IMR-90 (cell line): Measurements from ENCODE around the gene INPP5E. TPM values are rescaled to one million over a fixed set of nuclear protein-coding genes. Genes with fewer than 3 reads are reported as not detected.

ENCODE experiments used
- ATAC-seq: fragments of 200-7000 bp; cut with Tn5 transposase; 2 replicates; pipeline ENCODE4 v1.9.1; 2020; ENCODE audit warnings: low read depth, mild to moderate bottlenecking, moderate library complexity
- BruUV-seq: library from RNA; stranded (reverse); fragments of 400-500 nt; replicated peaks from 2 replicates; lab custom pipeline; 2021; lab: Mats Ljungman, UMichigan
- CTCF ChIA-PET: fragments of 300-600 bp; formaldehyde crosslinking; extraction: SDS; loops from one replicate; lab custom pipeline; 2021; ENCODE audit warnings: antibody characterized with exemption; lab: Yijun Ruan, JAX
- POLR2A ChIA-PET: fragments of 300-600 bp; sonication (Branson Sonifier 250); formaldehyde crosslinking; loops from one replicate; lab custom pipeline; 2022; ENCODE audit warnings: antibody characterized with exemption; ENCODE audit not compliant: unreplicated experiment; lab: Charles Lee
- DNase-seq: peaks from one replicate; pipeline ENCODE4 v3.0.0; 2013
- H2AFZ ChIP-seq: replicated peaks from 2 replicates; pipeline ENCODE3; 2013; ENCODE audit warnings: low read length, mild to moderate bottlenecking; ENCODE audit not compliant: poor library complexity
- H2AK5ac ChIP-seq: 2 replicates; pipeline ENCODE4 v1.6.1; 2013; ENCODE audit warnings: low read depth, low read length, inconsistent platforms
- H2AK9ac ChIP-seq: replicated peaks from 2 replicates; pipeline ENCODE3; 2013; ENCODE audit warnings: mild to moderate bottlenecking, low read depth, low read length, moderate library complexity; ENCODE audit not compliant: poor library complexity
- H2BK120ac ChIP-seq: 2 replicates; pipeline ENCODE4 v1.6.1; 2013; ENCODE audit warnings: low read depth, low read length, inconsistent platforms
- H2BK15ac ChIP-seq: 3 replicates; pipeline ENCODE4 v1.6.1; 2013; ENCODE audit warnings: low read depth, low read length, inconsistent platforms
- H2BK20ac ChIP-seq: 2 replicates; pipeline ENCODE4 v1.6.1; 2013; ENCODE audit warnings: low read depth, mild to moderate bottlenecking, inconsistent platforms, low read length, moderate library complexity
- H2BK5ac ChIP-seq: 2 replicates; pipeline ENCODE4 v1.6.1; 2013; ENCODE audit warnings: mild to moderate bottlenecking, low read depth, low read length, inconsistent platforms; ENCODE audit not compliant: poor library complexity, severe bottlenecking
- H3K14ac ChIP-seq: replicated peaks from 2 replicates; pipeline ENCODE4 v1.6.1; 2013; ENCODE audit warnings: low read depth, low read length, inconsistent platforms
- H3K18ac ChIP-seq: 2 replicates; pipeline ENCODE4 v1.6.1; 2013; ENCODE audit warnings: low read depth, low read length, control low read depth
- H3K23ac ChIP-seq: 2 replicates; pipeline ENCODE4 v1.6.1; 2013; ENCODE audit warnings: low read depth, low read length, inconsistent platforms
- H3K27ac ChIP-seq: 2 replicates; pipeline ENCODE4 v1.5.1; 2013; ENCODE audit warnings: mild to moderate bottlenecking, control low read depth, low read length; ENCODE audit not compliant: insufficient read depth
- H3K27me3 ChIP-seq: 2 replicates; pipeline ENCODE4 v1.6.1; 2013; ENCODE audit warnings: low read length; ENCODE audit not compliant: control insufficient read depth, insufficient read depth
- H3K36me3 ChIP-seq: 2 replicates; pipeline ENCODE4 v1.6.1; 2013; ENCODE audit warnings: low read length, mixed read lengths; ENCODE audit not compliant: control insufficient read depth, insufficient read depth
- H3K4ac ChIP-seq: 2 replicates; pipeline ENCODE4 v1.6.1; 2013; ENCODE audit warnings: low read depth, low read length, inconsistent platforms
- H3K4me1 ChIP-seq: 2 replicates; pipeline ENCODE4 v1.6.1; 2013; ENCODE audit warnings: low read length, mixed read lengths; ENCODE audit not compliant: control insufficient read depth, insufficient read depth
- H3K4me2 ChIP-seq: 2 replicates; pipeline ENCODE4 v1.6.1; 2013; ENCODE audit warnings: low read depth, mild to moderate bottlenecking, control low read depth, low read length, moderate library complexity
- H3K4me3 ChIP-seq: 2 replicates; pipeline ENCODE4 v1.5.1; 2013; ENCODE audit warnings: low read depth, mild to moderate bottlenecking, control low read depth, low read length, moderate library complexity; ENCODE audit not compliant: insufficient read depth
- H3K56ac ChIP-seq: 2 replicates; pipeline ENCODE4 v1.6.1; 2013; ENCODE audit warnings: low read length, inconsistent platforms; ENCODE audit not compliant: insufficient read depth; ENCODE audit errors: extremely low read depth
- H3K79me1 ChIP-seq, 2 experiments: 2 replicates each; pipeline ENCODE4 v1.6.1; 2013; ENCODE audit warnings: low read length in 2 of 2, inconsistent platforms in 1 of 2, low read depth in 1 of 2
- H3K9ac ChIP-seq: 2 replicates; pipeline ENCODE4 v1.6.1; 2013; ENCODE audit warnings: low read depth, low read length, control low read depth
- H3K9me1 ChIP-seq: 2 replicates; pipeline ENCODE4 v1.6.1; 2013; ENCODE audit warnings: low read length, inconsistent platforms; ENCODE audit not compliant: insufficient read depth
- H3K9me3 ChIP-seq: 2 replicates; pipeline ENCODE4 v1.6.1; 2013; ENCODE audit warnings: low read length; ENCODE audit not compliant: control insufficient read depth, insufficient read depth
- H4K20me1 ChIP-seq: 2 replicates; pipeline ENCODE4 v1.6.1; 2013; ENCODE audit warnings: low read length, inconsistent platforms; ENCODE audit not compliant: insufficient read depth
- H4K5ac ChIP-seq: 2 replicates; pipeline ENCODE4 v1.6.1; 2013; ENCODE audit warnings: mild to moderate bottlenecking, low read depth, low read length, control low read depth
- H4K8ac ChIP-seq, 2 experiments: 2 replicates each; pipeline ENCODE4 v1.6.1; 2013; ENCODE audit warnings: low read depth in 2 of 2, low read length in 2 of 2, control low read depth in 1 of 2, inconsistent platforms in 1 of 2
- H4K91ac ChIP-seq: 2 replicates; pipeline ENCODE4 v1.6.1; 2013; ENCODE audit warnings: low read depth, low read length, inconsistent platforms; ENCODE audit not compliant: insufficient read depth
- BHLHE40 ChIP-seq: fragments of 150-350 bp; IDR thresholded peaks from 2 replicates; pipeline ENCODE4 v1.6.1; 2016; ENCODE audit warnings: mild to moderate bottlenecking, low read depth, low read length
- CEBPB ChIP-seq: IDR thresholded peaks from 2 replicates; pipeline ENCODE4 v1.6.1; 2012; ENCODE audit warnings: low read depth, low read length, improper control_type of control experiment
- CHD1 ChIP-seq: IDR thresholded peaks from 2 replicates; pipeline ENCODE4 v1.6.1; 2012; ENCODE audit warnings: low read depth, low read length, improper control_type of control experiment
- FOS ChIP-seq: fragments of 150-350 bp; IDR thresholded peaks from 2 replicates; pipeline ENCODE4 v1.6.1; 2016; ENCODE audit warnings: low read depth, low read length
- MXI1 ChIP-seq: IDR thresholded peaks from 2 replicates; pipeline ENCODE4 v1.6.1; 2012; ENCODE audit warnings: low read depth, mild to moderate bottlenecking, low read length, moderate library complexity, borderline replicate concordance
- POLR2A ChIP-seq: IDR thresholded peaks from 2 replicates; pipeline ENCODE4 v1.6.1; 2012; ENCODE audit warnings: mild to moderate bottlenecking, low read depth, low read length
- RAD21 ChIP-seq: IDR thresholded peaks from 2 replicates; pipeline ENCODE4 v1.6.1; 2012; ENCODE audit warnings: low read length, improper control_type of control experiment
- SMC3 ChIP-seq: fragments of 150-350 bp; IDR thresholded peaks from 2 replicates; pipeline ENCODE4 v1.6.1; 2016; ENCODE audit warnings: low read depth, mild to moderate bottlenecking, antibody characterized with exemption, low read length, moderate library complexity
- USF2 ChIP-seq: fragments of 150-350 bp; IDR thresholded peaks from 2 replicates; pipeline ENCODE4 v1.6.1; 2017; ENCODE audit warnings: mild to moderate bottlenecking, antibody characterized with exemption, low read length, low read depth
- WGBS, 2 experiments: methylation state at CpG; one replicate each; pipeline versions ENCODE4 v1.1.5 to v1.1.7; 2013; ENCODE audit warnings: missing lambda C conversion rate in 2 of 2; ENCODE audit not compliant: insufficient read length in 1 of 2; ENCODE audit errors: extremely low coverage in 2 of 2; 5-methylcytosine and 5-hydroxymethylcytosine counted together
- dilution Hi-C: fragments of 300-500 bp; cut with HindIII; formaldehyde crosslinking; loops from one replicate; pipeline ENCODE4 v1.14.3; 2018; ENCODE audit warnings: low sequenced_read_pairs; ENCODE audit not compliant: unreplicated experiment
- in situ Hi-C: fragments of 300-500 bp; cut with MboI; formaldehyde crosslinking; loops from 3 replicates; pipeline ENCODE4 v1.14.3; 2019; ENCODE audit warnings: low sequenced_read_pairs, inconsistent platforms, mixed read lengths
- intact Hi-C: fragments of 100-400 bp; cut with micrococcal nuclease; formaldehyde crosslinking; loops from 2 replicates; pipeline ENCODE4 v1.10.0; 2022
- polyA plus RNA-seq, 3 experiments: library from polyadenylated mRNA; depleted of rRNA; stranded (reverse); fragments of >200 nt; gene quantifications; 2 replicates each; pipeline ENCODE4 v1.2.3, GENCODE V29; 2012; ENCODE audit warnings: low replicate concordance in 1 of 3
- total RNA-seq: library from RNA; depleted of rRNA; stranded (reverse); fragments of >200 nt; gene quantifications from 2 replicates; pipeline ENCODE4 v1.2.3, GENCODE V29; 2012
- TF ChIP-seq, protein P1 (sequence below): fragments of 150-350 bp; IDR thresholded peaks from 2 replicates; pipeline ENCODE4 v1.6.1; 2016; ENCODE audit warnings: low read depth, mild to moderate bottlenecking, low read length, moderate library complexity, borderline replicate concordance
- TF ChIP-seq, protein P2 (sequence below): conservative IDR thresholded peaks from 2 replicates; pipeline ENCODE4 v1.5.1; 2012; ENCODE audit warnings: mild to moderate bottlenecking, low read depth, low read length, improper control_type of control experiment

The INPP5E gene
- total and polyA plus RNA-seq, 2 of the 4 experiments (the other 2 are of a cell fraction) = 1.6 to 9.4 TPM

GRCh38 chr9:136396219-136396515 lies 43.5 kb downstream of the INPP5E start:
- no peak overlapping the region for H3K27ac ChIP-seq
- dilution Hi-C loops = no loop called here
- peaks cover 9% of the 10 kb centered on the region for H3K4me1 ChIP-seq
- H2BK15ac ChIP-seq = no peak overlapping the region
- H3K36me3 ChIP-seq = peaks cover 59% of the 10 kb centered on the region
- in situ Hi-C loops = no loop called here
- CTCF ChIA-PET = no interaction called here
- H3K18ac ChIP-seq = no peak overlapping the region
- H4K5ac ChIP-seq = no peak overlapping the region
- no peak overlapping the region for H4K8ac ChIP-seq
- no peaks in the 10 kb centered on the region for H3K9me1 ChIP-seq
- no peak overlapping the region for H3K9ac ChIP-seq
- no peak overlapping the region for H3K14ac ChIP-seq
- DNase-seq (no peak), ATAC-seq (no peak)
- no peak overlapping the region for H3K23ac ChIP-seq
- no peaks in the 10 kb centered on the region for H3K9me3 ChIP-seq
- intact Hi-C loops = no loop called here
- H2BK20ac ChIP-seq = no peak overlapping the region
- BruUV-seq = no TSS peak
- WGBS, 2 experiments = 100% methylated on average over 1 of the region's 4 CpGs; no CpG with 5 or more reads in 1 of the 2 experiments
- peaks cover 20 to 37% of the 10 kb centered on the region in 2 experiments for H3K79me1 ChIP-seq
- H2BK120ac ChIP-seq = no peak overlapping the region
- no peak overlapping the region for H3K4me2 ChIP-seq
- no peak overlapping the region for H4K91ac ChIP-seq
- H3K56ac ChIP-seq = no peak overlapping the region
- no peak overlapping the region for H2AK9ac ChIP-seq
- H3K4ac ChIP-seq = no peak overlapping the region
- TF ChIP-seq CEBPB = no peak
- TF ChIP-seq USF2 = no peak
- no peak for TF ChIP-seq FOS
- no peak for TF ChIP-seq SMC3
- TF ChIP-seq CHD1 = no peak
- no peak for TF ChIP-seq POLR2A
- TF ChIP-seq, protein P1, sequence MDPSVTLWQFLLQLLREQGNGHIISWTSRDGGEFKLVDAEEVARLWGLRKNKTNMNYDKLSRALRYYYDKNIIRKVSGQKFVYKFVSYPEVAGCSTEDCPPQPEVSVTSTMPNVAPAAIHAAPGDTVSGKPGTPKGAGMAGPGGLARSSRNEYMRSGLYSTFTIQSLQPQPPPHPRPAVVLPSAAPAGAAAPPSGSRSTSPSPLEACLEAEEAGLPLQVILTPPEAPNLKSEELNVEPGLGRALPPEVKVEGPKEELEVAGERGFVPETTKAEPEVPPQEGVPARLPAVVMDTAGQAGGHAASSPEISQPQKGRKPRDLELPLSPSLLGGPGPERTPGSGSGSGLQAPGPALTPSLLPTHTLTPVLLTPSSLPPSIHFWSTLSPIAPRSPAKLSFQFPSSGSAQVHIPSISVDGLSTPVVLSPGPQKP = no peak
- TF ChIP-seq RAD21 = no peak
- TF ChIP-seq BHLHE40 = no peak
- TF ChIP-seq, protein P2, sequence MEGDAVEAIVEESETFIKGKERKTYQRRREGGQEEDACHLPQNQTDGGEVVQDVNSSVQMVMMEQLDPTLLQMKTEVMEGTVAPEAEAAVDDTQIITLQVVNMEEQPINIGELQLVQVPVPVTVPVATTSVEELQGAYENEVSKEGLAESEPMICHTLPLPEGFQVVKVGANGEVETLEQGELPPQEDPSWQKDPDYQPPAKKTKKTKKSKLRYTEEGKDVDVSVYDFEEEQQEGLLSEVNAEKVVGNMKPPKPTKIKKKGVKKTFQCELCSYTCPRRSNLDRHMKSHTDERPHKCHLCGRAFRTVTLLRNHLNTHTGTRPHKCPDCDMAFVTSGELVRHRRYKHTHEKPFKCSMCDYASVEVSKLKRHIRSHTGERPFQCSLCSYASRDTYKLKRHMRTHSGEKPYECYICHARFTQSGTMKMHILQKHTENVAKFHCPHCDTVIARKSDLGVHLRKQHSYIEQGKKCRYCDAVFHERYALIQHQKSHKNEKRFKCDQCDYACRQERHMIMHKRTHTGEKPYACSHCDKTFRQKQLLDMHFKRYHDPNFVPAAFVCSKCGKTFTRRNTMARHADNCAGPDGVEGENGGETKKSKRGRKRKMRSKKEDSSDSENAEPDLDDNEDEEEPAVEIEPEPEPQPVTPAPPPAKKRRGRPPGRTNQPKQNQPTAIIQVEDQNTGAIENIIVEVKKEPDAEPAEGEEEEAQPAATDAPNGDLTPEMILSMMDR = no peak
- no peak for TF ChIP-seq MXI1
- H3K4me3 ChIP-seq = no peak overlapping the region
- POLR2A ChIA-PET = interaction anchor here (0.6 kb wide), 1 partner anchor 17 kb away, joined by 3 read pairs; no protein-coding TSS in a partner anchor
- H2BK5ac ChIP-seq = no peak overlapping the region
- peaks cover 16% of the 10 kb centered on the region for H4K20me1 ChIP-seq
- H2AFZ ChIP-seq = no peak overlapping the region
- no peak overlapping the region for H2AK5ac ChIP-seq
- no peaks in the 10 kb centered on the region for H3K27me3 ChIP-seq
